Transverse colon (tissue), 4 donors: Measurements from ENCODE around the gene ZBTB34. TPM values are rescaled to one million over a fixed set of nuclear protein-coding genes. Genes with fewer than 3 reads are reported as not detected.

ENCODE experiments used
- DNase-seq: peaks from one replicate; pipeline ENCODE4 v3.0.0-alpha.2; 2019
- H3K27ac ChIP-seq, 4 donors: fragments of 200-600 bp; sonication (generic); 2 replicates each; pipeline ENCODE4 v1.5.1; 2016 to 2018; ENCODE audit warnings: inconsistent platforms in 4 of 4
- H3K27me3 ChIP-seq: fragments of 200-600 bp; sonication (generic); 2 replicates; pipeline ENCODE4 v1.5.1; 2017; ENCODE audit warnings: inconsistent platforms
- H3K36me3 ChIP-seq, 4 donors: fragments of 200-600 bp; sonication (generic); 2 replicates each; pipeline ENCODE4 v1.5.1; 2017 to 2019; ENCODE audit warnings: inconsistent platforms in 4 of 4
- H3K4me1 ChIP-seq, 4 donors: fragments of 200-600 bp; sonication (generic); 2 replicates each; pipeline ENCODE4 v1.5.1; 2017 to 2020; ENCODE audit warnings: inconsistent platforms in 4 of 4
- H3K4me3 ChIP-seq, 4 donors: fragments of 200-600 bp; sonication (generic); 1 replicate in 1 of 4; 2 replicates in 3 of 4; pipeline versions ENCODE4 v1.5.1 to v1.6.1; 2017 to 2019; ENCODE audit warnings: inconsistent platforms in 4 of 4
- H3K9me3 ChIP-seq, 2 donors: fragments of 200-600 bp; sonication (generic); 2 replicates each; pipeline ENCODE4 v1.5.1; 2017 to 2019; ENCODE audit warnings: inconsistent platforms in 2 of 2
- CTCF ChIP-seq, 5 experiments: fragments of 200-600 bp in 3 of 5; fragments of 450-650 bp in 2 of 5; sonication (generic) in 3 of 5; IDR thresholded peaks; 1 replicate in 2 of 5; 2 replicates in 3 of 5; pipeline ENCODE4 v1.5.1; 2016 to 2017; ENCODE audit warnings: antibody characterized with exemption in 5 of 5, inconsistent platforms in 3 of 5, mild to moderate bottlenecking in 2 of 5, moderate library complexity in 1 of 5
- EP300 ChIP-seq: sonication (generic); formaldehyde crosslinking; IDR thresholded peaks from one replicate; pipeline ENCODE4 v1.6.1; 2017; ENCODE audit warnings: antibody characterized with exemption, low read depth
- POLR2A ChIP-seq: fragments of 450-650 bp; IDR thresholded peaks from one replicate; pipeline ENCODE4 v1.6.1; 2016; ENCODE audit warnings: antibody characterized with exemption, mild to moderate bottlenecking, moderate library complexity
- POLR2AphosphoS5 ChIP-seq, 3 donors: sonication (generic); formaldehyde crosslinking; IDR thresholded peaks; one replicate each; pipeline ENCODE4 v1.6.1; 2016; ENCODE audit warnings: antibody characterized with exemption in 3 of 3
- WGBS, 2 donors: methylation state at CpG; one replicate each; pipeline ENCODE4 v1.1.5; 2018; ENCODE audit warnings: low coverage in 1 of 2; 5-methylcytosine and 5-hydroxymethylcytosine counted together
- in situ Hi-C, 4 donors: fragments of 200-750 bp; cut with MboI; loops; one replicate each; pipeline versions ENCODE4 v1.15.0 to v1.15.1; 2017; ENCODE audit warnings: low sequenced_read_pairs in 3 of 4, low pct_ligation_motif_present in 1 of 4, low pct_unique_long_range_greater_than_20kb in 1 of 4
- intact Hi-C: fragments of 100-400 bp; cut with DNase I; formaldehyde crosslinking; loops from one replicate; pipeline ENCODE4 v1.15.1; 2023; ENCODE audit warnings: low total_unique reads
- total RNA-seq, 4 donors: library from RNA; depleted of rRNA; stranded (reverse); fragments of >200 nt; gene quantifications; one replicate each; pipeline ENCODE4 v1.1.0, GENCODE V29; 2016

The ZBTB34 gene
- total RNA-seq, 4 donors from 2014 or later, result 6.0 to 14.9 (median 10.3) TPM

DNA sequence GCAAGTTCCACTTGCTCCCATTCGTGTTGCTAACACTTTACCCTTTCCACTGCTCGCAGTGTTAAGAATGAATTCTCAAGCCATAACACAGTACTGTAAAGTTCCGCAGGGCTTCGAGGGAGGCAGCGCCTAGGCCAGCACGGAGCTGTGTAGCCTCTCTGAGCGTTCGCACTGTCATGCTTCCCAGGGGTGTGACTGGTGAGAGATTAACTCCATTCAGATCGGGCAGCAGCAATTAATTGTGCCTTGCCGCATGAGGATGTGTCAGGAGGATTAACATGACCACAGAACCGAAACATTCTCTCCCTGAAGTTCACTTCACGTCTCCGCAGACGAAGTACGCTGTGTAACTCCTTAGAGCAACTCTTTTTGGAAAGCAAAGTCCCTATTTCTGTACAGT lies 23.2 kb downstream of the ZBTB34 start:
- no peak overlapping the region for H3K27ac ChIP-seq
- TF ChIP-seq EP300 (no peak), CTCF (IDR thresholded peaks at IDR 0.05) (no peak), POLR2A (no peak), POLR2AphosphoS5 (IDR thresholded peaks at IDR 0.05) (no peak)
- no peaks in the 10 kb centered on the region for H3K4me1 ChIP-seq
- H3K9me3 ChIP-seq, result no peaks in the 10 kb centered on the region
- WGBS, 2 donors, result 89 to 90% methylated on average over 5 to 15 of the region's 15 CpGs
- no peak for DNase-seq
- in situ Hi-C loops, result no loop called here
- no peak overlapping the region for H3K4me3 ChIP-seq
- intact Hi-C loops, result no loop called here
- peaks cover 0 to 11% (median 2%) of the 10 kb centered on the region in 4 donors for H3K36me3 ChIP-seq
- H3K27me3 ChIP-seq, result no peaks in the 10 kb centered on the region

DNA sequence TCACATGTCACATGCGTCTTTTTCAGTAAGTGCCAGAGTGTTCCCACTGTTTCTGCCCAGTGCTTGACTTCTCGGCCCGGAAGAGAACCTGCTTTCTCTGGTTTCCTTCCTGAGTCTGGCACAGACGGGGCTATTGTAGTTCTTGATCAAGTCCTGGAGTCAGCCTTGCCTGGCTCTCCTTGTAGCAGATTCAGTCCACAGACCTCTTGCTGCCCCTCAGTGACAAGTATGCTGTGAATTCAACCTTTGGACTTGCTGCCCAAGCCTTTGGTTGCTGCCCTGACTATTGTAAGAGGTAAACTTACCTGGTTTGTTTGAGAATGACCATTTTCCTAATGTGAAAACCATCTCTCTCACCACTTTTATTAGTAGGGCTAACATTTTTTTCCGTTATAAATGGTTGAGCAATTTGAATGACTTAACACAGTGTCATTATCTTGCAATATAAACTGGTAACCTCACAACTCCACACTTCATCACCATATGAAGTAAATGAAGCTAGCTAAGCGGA lies 24.7 kb downstream of the ZBTB34 start:
- 72 to 81% methylated on average over 6 of the region's 6 CpGs for WGBS, 2 donors
- Histone ChIP-seq H3K9me3 (no peaks in the 10 kb centered on the region), H3K4me1 (no peaks in the 10 kb centered on the region), H3K4me3 (no peak overlapping the region), H3K27ac (no peak overlapping the region), H3K27me3 (no peaks in the 10 kb centered on the region), H3K36me3 (peaks cover 0 to 4% (median 2%) of the 10 kb centered on the region in 4 donors)
- TF ChIP-seq POLR2AphosphoS5 (IDR thresholded peaks at IDR 0.05), result no peak
- no peak for TF ChIP-seq CTCF (IDR thresholded peaks at IDR 0.05)
- no peak for TF ChIP-seq EP300
- no peak for TF ChIP-seq POLR2A
- in situ Hi-C loops (no loop called here), intact Hi-C loops (no loop called here)
- no peak for DNase-seq

DNA sequence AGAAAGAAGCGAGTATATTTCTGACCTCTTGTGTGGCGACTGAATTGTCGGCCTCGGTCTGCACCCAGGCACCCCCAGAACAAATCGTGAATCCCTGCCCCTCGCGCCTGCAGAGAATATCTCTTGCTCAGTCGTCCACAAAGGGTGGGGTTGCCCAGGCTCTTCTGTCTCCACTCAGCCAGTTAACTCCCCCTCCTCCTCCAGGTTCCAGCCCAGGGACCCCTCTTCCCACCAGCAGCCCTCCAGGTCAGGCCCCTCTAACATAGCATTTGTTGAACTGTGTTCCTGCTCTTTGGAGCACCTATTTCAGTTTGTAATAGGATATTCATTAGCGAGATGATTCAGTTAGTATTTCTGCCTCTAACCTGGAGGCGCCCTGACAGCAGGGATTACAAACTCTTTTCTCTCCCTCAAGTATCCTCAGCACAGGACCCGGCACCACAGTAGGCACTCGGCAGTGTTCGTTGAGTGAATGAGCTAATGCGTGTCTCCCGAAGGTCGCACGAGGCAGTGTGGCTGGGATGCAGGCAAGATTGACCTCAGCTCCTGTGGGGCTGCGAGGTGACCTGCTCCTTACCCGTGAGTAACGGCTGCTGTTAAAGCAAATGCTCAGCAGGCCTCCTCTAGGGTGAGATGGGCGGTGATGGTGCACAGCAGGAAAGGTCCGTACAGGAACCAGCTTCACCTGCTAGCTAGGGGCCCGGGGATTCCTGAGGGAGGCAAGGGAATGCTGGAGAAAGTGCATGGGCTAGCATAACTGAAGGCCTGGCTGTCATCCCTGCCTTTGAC lies 25.8 kb downstream of the ZBTB34 start:
- Histone ChIP-seq H3K9me3 (no peaks in the 10 kb centered on the region), H3K36me3 (no peaks in the 10 kb centered on the region), H3K27ac (no peak overlapping the region), H3K27me3 (no peaks in the 10 kb centered on the region), H3K4me3 (no peak overlapping the region), H3K4me1 (no peaks in the 10 kb centered on the region)
- intact Hi-C loops (no loop called here), in situ Hi-C loops (no loop called here)
- no peak for TF ChIP-seq CTCF (IDR thresholded peaks at IDR 0.05)
- TF ChIP-seq EP300, result no peak
- no peak for TF ChIP-seq POLR2AphosphoS5 (IDR thresholded peaks at IDR 0.05)
- no peak for TF ChIP-seq POLR2A
- WGBS, 2 donors, result 90% methylated on average over 4 to 23 of the region's 23 CpGs
- DNase-seq, result no peak

DNA sequence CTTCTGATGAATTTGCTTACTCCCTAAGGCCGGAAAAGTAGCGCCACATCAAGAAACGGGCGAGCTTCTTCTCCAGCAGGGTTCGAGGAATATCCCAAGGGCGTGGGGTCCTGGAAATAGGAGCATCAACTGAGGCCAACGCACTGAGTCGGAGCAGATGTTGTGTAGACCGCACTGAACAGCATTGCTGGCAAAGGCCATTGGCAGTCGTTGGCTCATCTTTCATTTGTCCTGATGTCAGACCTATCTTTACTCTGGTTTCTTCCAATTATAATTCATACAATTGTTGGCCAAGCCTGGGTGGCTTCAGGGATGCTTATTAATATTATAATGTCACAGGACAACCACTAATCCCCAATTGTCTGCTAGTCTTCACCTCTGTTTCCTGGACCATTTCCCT lies 26.5 kb downstream of the ZBTB34 start:
- WGBS, 2 donors, result 59 to 94% methylated on average over 9 to 10 of the region's 10 CpGs
- Histone ChIP-seq H3K4me1 (no peaks in the 10 kb centered on the region), H3K27me3 (no peaks in the 10 kb centered on the region), H3K27ac (no peak overlapping the region), H3K36me3 (no peaks in the 10 kb centered on the region), H3K4me3 (no peak overlapping the region), H3K9me3 (no peaks in the 10 kb centered on the region)
- TF ChIP-seq EP300 (no peak), POLR2A (no peak), POLR2AphosphoS5 (IDR thresholded peaks at IDR 0.05) (no peak), CTCF (IDR thresholded peaks at IDR 0.05) (no peak)
- no peak for DNase-seq
- intact Hi-C loops (no loop called here), in situ Hi-C loops (no loop called here)
